ENCODE measurements around the gene ABLIM1.

The ABLIM1 gene

GRCh38 chr10:114648368-114648767 lies 9.7 kb downstream of the ABLIM1 start:
- DNase-seq (ENCODE audit: low read depth, low spot score), result no peak

GRCh38 chr10:114647545-114648138 lies 10.4 kb downstream of the ABLIM1 start:
- no peak for DNase-seq (ENCODE audit: low read depth, low spot score)

GRCh38 chr10:114646426-114646825 lies 11.6 kb downstream of the ABLIM1 start:
- DNase-seq (ENCODE audit: low read depth, low spot score), result no peak

- DNase-seq (ENCODE audit: low read depth, low spot score), result no peak
These were observed 12.4 kb downstream of the ABLIM1 start for GRCh38 chr10:114645706-114646105.

- DNase-seq (ENCODE audit: low read depth, low spot score), result no peak
These were observed 14.9 kb downstream of the ABLIM1 start for GRCh38 chr10:114643158-114643557.

- no peak for DNase-seq (ENCODE audit: low read depth, low spot score)
These were observed 15.3 kb downstream of the ABLIM1 start for GRCh38 chr10:114642729-114643128.

- no peak for DNase-seq (ENCODE audit: low read depth, low spot score)
These were observed 19.1 kb downstream of the ABLIM1 start for GRCh38 chr10:114638821-114639625.

GRCh38 chr10:114635797-114636550 lies 22.1 kb downstream of the ABLIM1 start:
- DNase-seq (ENCODE audit: low read depth, low spot score), result no peak

- no peak for DNase-seq (ENCODE audit: low read depth, low spot score)
These were observed 23.0 kb downstream of the ABLIM1 start for GRCh38 chr10:114635101-114635500.

- no peak for DNase-seq (ENCODE audit: low read depth, low spot score)
These were observed 23.5 kb downstream of the ABLIM1 start for GRCh38 chr10:114634609-114634979.

- no peak for DNase-seq (ENCODE audit: low read depth, low spot score)
These were observed 25.0 kb downstream of the ABLIM1 start for GRCh38 chr10:114632869-114633715.

GRCh38 chr10:114631666-114632417 lies 26.2 kb downstream of the ABLIM1 start:
- no peak for DNase-seq (ENCODE audit: low read depth, low spot score)

- no peak for DNase-seq (ENCODE audit: low read depth, low spot score)
These were observed 26.9 kb downstream of the ABLIM1 start for GRCh38 chr10:114631090-114631665.

GRCh38 chr10:114629824-114630730 lies 28.0 kb downstream of the ABLIM1 start:
- DNase-seq (ENCODE audit: low read depth, low spot score), result no peak

- DNase-seq (ENCODE audit: low read depth, low spot score), result no peak
These were observed 28.8 kb downstream of the ABLIM1 start for GRCh38 chr10:114629083-114629823.

GRCh38 chr10:114628106-114628505 lies 30.0 kb downstream of the ABLIM1 start:
- no peak for DNase-seq (ENCODE audit: low read depth, low spot score)

GRCh38 chr10:114626841-114627240 lies 31.2 kb downstream of the ABLIM1 start:
- DNase-seq (ENCODE audit: low read depth, low spot score), result no peak

GRCh38 chr10:114624951-114625780 lies 32.9 kb downstream of the ABLIM1 start:
- DNase-seq (ENCODE audit: low read depth, low spot score), result no peak

Data from iPS DF 19.7 (cell line).